Endothelial cell of umbilical vein (primary cell): Measurements from ENCODE around the gene SYNGR3. TPM values are rescaled to one million over a fixed set of nuclear protein-coding genes. Genes with fewer than 3 reads are reported as not detected.

ENCODE experiments used
- Bru-seq: library from RNA; stranded (reverse); fragments of 400-500 nt; gene quantifications from one replicate; lab custom pipeline; 2021; lab: Mats Ljungman, UMichigan
- BruChase-seq, 2 experiments: library from RNA; stranded (reverse); fragments of 400-500 nt; gene quantifications; one replicate each; lab custom pipeline; 2021; lab: Mats Ljungman, UMichigan
- BruUV-seq: library from RNA; stranded (reverse); fragments of 400-500 nt; replicated peaks from 2 replicates; lab custom pipeline; 2021; lab: Mats Ljungman, UMichigan
- CTCF ChIA-PET: fragments of 300-600, 350-600 bp; sonication (Branson Sonifier 250); formaldehyde crosslinking; loops from one replicate; lab custom pipeline; 2021; ENCODE audit warnings: antibody characterized with exemption, inconsistent platforms; lab: Charles Lee
- POLR2A ChIA-PET: fragments of 300-600, 350-600 bp; sonication (Branson Sonifier 250); formaldehyde crosslinking; loops from one replicate; lab custom pipeline; 2021; ENCODE audit warnings: antibody characterized with exemption, inconsistent platforms; lab: Charles Lee
- DNase-seq: peaks from one replicate; pipeline ENCODE4 v3.0.0-alpha.2; 2011; ENCODE audit warnings: low read depth, low spot score
- FAIRE-seq: peaks from 2 replicates; lab custom pipeline; 2011; peaks lifted over from hg19 to GRCh38; lab: Jason Lieb, UNC
- H2AFZ ChIP-seq: 2 replicates; pipeline ENCODE4 v1.6.0; 2012; ENCODE audit warnings: low read depth, low read length, control low read depth, inconsistent platforms
- H3K27ac ChIP-seq: 2 replicates; pipeline ENCODE4 v1.5.1; 2011; ENCODE audit warnings: low read depth, mild to moderate bottlenecking, control low read depth, low read length, moderate library complexity; ENCODE audit not compliant: insufficient read depth
- H3K27me3 ChIP-seq, 2 experiments: 2 replicates each; pipeline versions ENCODE4 v1.6.0 to v1.6.1; 2011; ENCODE audit warnings: low read length in 2 of 2, mixed read lengths in 1 of 2; ENCODE audit not compliant: control insufficient read depth in 2 of 2, insufficient read depth in 2 of 2
- H3K36me3 ChIP-seq, 2 experiments: 2 replicates in 1 of 2; 3 replicates in 1 of 2; pipeline ENCODE4 v1.5.1; 2011; ENCODE audit warnings: low read length in 2 of 2, mild to moderate bottlenecking in 1 of 2, moderate library complexity in 1 of 2; ENCODE audit not compliant: control insufficient read depth in 2 of 2, insufficient read depth in 2 of 2; ENCODE audit errors: extremely low read depth in 1 of 2
- H3K4me1 ChIP-seq: 3 replicates; pipeline ENCODE4 v1.5.1; 2011; ENCODE audit warnings: mild to moderate bottlenecking, low read length; ENCODE audit not compliant: control insufficient read depth, insufficient read depth; ENCODE audit errors: extremely low read depth
- H3K4me2 ChIP-seq: 2 replicates; pipeline ENCODE4 v1.6.1; 2011; ENCODE audit warnings: low read length, control low read depth, mixed read lengths; ENCODE audit not compliant: insufficient read depth
- H3K4me3 ChIP-seq, 3 experiments: fragments of 200-600 bp in 1 of 3; sonication (generic), shearing (Covaris generic) in 1 of 3; replicated peaks in 1 of 3; 2 replicates each; pipeline ENCODE4 v1.5.1; 2011 to 2016; ENCODE audit warnings: control low read depth in 3 of 3, low read length in 3 of 3, mild to moderate bottlenecking in 2 of 3, inconsistent platforms in 1 of 3, low read depth in 1 of 3, moderate library complexity in 1 of 3; ENCODE audit not compliant: insufficient read depth in 1 of 3
- H3K79me2 ChIP-seq: 2 replicates; pipeline ENCODE4 v1.6.0; 2012; ENCODE audit warnings: low read length, inconsistent platforms; ENCODE audit not compliant: control insufficient read depth, insufficient read depth
- H3K9ac ChIP-seq: replicated peaks from 2 replicates; pipeline ENCODE3; 2011; ENCODE audit warnings: low read length, control low read depth; ENCODE audit not compliant: insufficient read depth; ENCODE audit errors: extremely low read depth
- H3K9me1 ChIP-seq: replicated peaks from 3 replicates; pipeline ENCODE4 v1.6.0; 2011; ENCODE audit warnings: mild to moderate bottlenecking, low read length; ENCODE audit not compliant: control insufficient read depth, insufficient read depth; ENCODE audit errors: extremely low read depth
- H3K9me3 ChIP-seq: replicated peaks from 2 replicates; pipeline ENCODE4 v1.5.1; 2012; ENCODE audit warnings: low read length, inconsistent platforms; ENCODE audit not compliant: control insufficient read depth, insufficient read depth
- H4K20me1 ChIP-seq: replicated peaks from 2 replicates; pipeline ENCODE3; 2011; ENCODE audit warnings: mild to moderate bottlenecking, low read length; ENCODE audit not compliant: control insufficient read depth, insufficient read depth; ENCODE audit errors: extremely low read depth
- EZH2 ChIP-seq: IDR thresholded peaks from 2 replicates; pipeline ENCODE4 v1.6.1; 2012; ENCODE audit warnings: borderline replicate concordance, low read depth, mild to moderate bottlenecking, moderate library complexity, low read length, inconsistent platforms; ENCODE audit not compliant: severe bottlenecking
- POLR2A ChIP-seq: IDR thresholded peaks from 2 replicates; pipeline ENCODE4 v1.6.1; 2012; ENCODE audit warnings: low read depth, mild to moderate bottlenecking, control low read depth, low read length
- dilution Hi-C: fragments of 300-500 bp; cut with MboI; formaldehyde crosslinking; loops from one replicate; pipeline ENCODE4 v1.15.0; 2019; ENCODE audit warnings: low sequenced_read_pairs; ENCODE audit not compliant: extremely low pct_ligation_motif_present
- intact Hi-C: fragments of 100-400 bp; cut with micrococcal nuclease; formaldehyde crosslinking; loops from one replicate; pipeline ENCODE4 v1.10.0; 2022
- long read RNA-seq: library from polyadenylated mRNA; stranded (forward); transcript quantifications from one replicate; pipeline ENCODE4 v2.0.0, GENCODE V29; 2021
- polyA minus RNA-seq, 3 experiments: library from RNA; depleted of rRNA, polyadenylated mRNA; stranded (reverse); fragments of >200 nt; gene quantifications; 1 replicate in 1 of 3; 2 replicates in 2 of 3; pipeline ENCODE4 v1.2.3, GENCODE V29; 2011
- polyA plus RNA-seq, 4 experiments: library from polyadenylated mRNA; depleted of rRNA in 3 of 4; stranded (reverse) in 3 of 4; unstranded in 1 of 4; fragments of >200 nt; gene quantifications; 2 replicates each; pipeline versions ENCODE4 v1.2.1 to v1.2.3, GENCODE V29; 2011 to 2012; ENCODE audit warnings: missing spikeins in 1 of 4
- total RNA-seq: library from RNA; stranded (reverse); gene quantifications from 2 replicates; pipeline ENCODE4 v1.2.3, GENCODE V29; 2021

SYNGR3 gene, protein sequence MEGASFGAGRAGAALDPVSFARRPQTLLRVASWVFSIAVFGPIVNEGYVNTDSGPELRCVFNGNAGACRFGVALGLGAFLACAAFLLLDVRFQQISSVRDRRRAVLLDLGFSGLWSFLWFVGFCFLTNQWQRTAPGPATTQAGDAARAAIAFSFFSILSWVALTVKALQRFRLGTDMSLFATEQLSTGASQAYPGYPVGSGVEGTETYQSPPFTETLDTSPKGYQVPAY
- total RNA-seq (0.81 and 0.95 TPM in 2 replicates), polyA plus RNA-seq (1.4 and 2.6 TPM in 2 replicates), polyA minus RNA-seq (2.0 and 2.1 TPM in 2 replicates), Bru-seq, nascent RNA (not detected), BruChase-seq, experiment 1, labeled RNA remaining after a 6-hour chase (percentile 18 among the genes with signal in this experiment), BruChase-seq, experiment 2, labeled RNA remaining after a 2-hour chase (not detected)
- polyA plus RNA-seq (2011; cell fraction: cytosol; rRNA removed): 0.97 and 1.4 TPM in 2 replicates
- 1.0 and 1.1 TPM in 2 replicates for polyA plus RNA-seq (2011; cell fraction: nucleus; rRNA removed)
- 0.54 and 1.7 TPM in 2 replicates for polyA plus RNA-seq (2012)
- polyA minus RNA-seq (2011; cell fraction: cytosol; rRNA and poly(A)+ RNA removed): 6.0 TPM
- polyA minus RNA-seq (2011; cell fraction: nucleus; rRNA and poly(A)+ RNA removed): 0.24 and 0.72 TPM in 2 replicates
- long read RNA-seq, partial matches to known transcripts: 0 of 3 reads
- long read RNA-seq, other reads (novel, unspliced or antisense): 0 of 3 reads

DNA sequence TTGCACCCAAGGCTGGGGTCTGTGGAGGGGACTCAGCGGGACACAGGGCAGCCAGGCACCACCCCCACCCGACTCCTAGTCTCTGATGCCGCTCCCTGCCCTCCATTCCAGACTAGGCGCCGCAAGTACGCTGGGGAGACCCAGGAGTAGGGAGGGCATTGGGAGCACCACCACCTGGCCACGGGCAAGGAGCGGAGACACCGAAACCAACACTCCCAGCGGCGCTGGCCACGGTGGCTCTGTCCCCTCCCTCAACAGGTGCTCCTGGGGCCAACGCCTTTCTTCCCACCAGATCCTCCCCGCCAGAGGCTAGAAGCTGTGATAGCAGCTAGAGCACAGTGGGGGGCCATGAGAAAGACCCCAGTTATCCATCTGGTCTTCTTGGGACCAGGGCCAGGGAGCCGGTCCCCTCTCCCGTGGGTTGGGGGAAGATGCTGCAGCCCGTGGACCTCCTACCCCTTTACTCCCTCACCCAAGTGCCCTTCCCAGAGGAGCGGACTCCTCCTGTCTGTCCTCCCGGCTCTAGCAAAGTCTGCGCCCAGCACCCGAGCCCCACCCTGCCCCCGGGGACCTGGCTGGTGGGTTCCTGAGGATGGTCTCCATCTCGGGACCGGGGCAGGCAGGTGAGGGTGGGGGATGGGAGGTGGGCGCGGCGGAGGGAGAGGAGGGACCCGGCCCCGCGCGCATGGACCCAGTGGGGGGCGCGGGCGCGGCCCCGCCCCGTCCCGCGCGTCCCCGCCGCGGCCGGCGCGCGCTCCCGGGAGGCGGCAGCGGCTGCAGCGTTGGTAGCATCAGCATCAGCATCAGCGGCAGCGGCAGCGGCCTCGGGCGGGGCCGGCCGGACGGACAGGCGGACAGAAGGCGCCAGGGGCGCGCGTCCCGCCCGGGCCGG, at the start of gene SYNGR3:
SYNGR3 (plus strand) TSS at position 762 of the 892 bp plus-strand sequence. CDS start 133 bp downstream, outside the sequence.
- peaks cover 5% of the 10 kb centered on the region for H3K79me2 ChIP-seq
- no peak for TF ChIP-seq POLR2A
- peak; percentile 78 for TF ChIP-seq EZH2
- no peaks in the 10 kb centered on the region for H3K9me3 ChIP-seq
- FAIRE-seq (no peak), DNase-seq (no peak)
- H3K9ac ChIP-seq: no peak within 1 kb of the TSS
- intact Hi-C loops (no loop called here), dilution Hi-C loops (no loop called here)
- H3K4me2 ChIP-seq: no peak within 1 kb of the TSS
- H4K20me1 ChIP-seq: no peaks in the 10 kb centered on the region
- no peaks in the 10 kb centered on the region for H3K9me1 ChIP-seq
- H3K27me3 ChIP-seq: peaks cover 23 to 24% of the 10 kb centered on the region in 2 experiments
- BruUV-seq: no TSS peak
- peaks cover 15% of the 10 kb centered on the region for H3K4me1 ChIP-seq
- no peak within 1 kb of the TSS for H3K27ac ChIP-seq
- H3K4me3 ChIP-seq: no peak within 1 kb of the TSS
- H3K36me3 ChIP-seq: peaks cover 0 to 7% of the 10 kb centered on the region in 2 experiments
- CTCF ChIA-PET: no interaction called here
- H2AFZ ChIP-seq: no peak within 1 kb of the TSS
- POLR2A ChIA-PET: no interaction called here
